GM12874 (cell line): ENCODE measurements around the gene RAPGEF2.

ENCODE experiments used
- TF ChIP-seq, protein P1 (sequence below): IDR thresholded peaks from 2 replicates; pipeline ENCODE4 v1.5.1; 2011; ENCODE audit warnings: low read depth, mild to moderate bottlenecking, control low read depth, low read length, moderate library complexity; ENCODE audit not compliant: insufficient read depth

The RAPGEF2 gene

DNA sequence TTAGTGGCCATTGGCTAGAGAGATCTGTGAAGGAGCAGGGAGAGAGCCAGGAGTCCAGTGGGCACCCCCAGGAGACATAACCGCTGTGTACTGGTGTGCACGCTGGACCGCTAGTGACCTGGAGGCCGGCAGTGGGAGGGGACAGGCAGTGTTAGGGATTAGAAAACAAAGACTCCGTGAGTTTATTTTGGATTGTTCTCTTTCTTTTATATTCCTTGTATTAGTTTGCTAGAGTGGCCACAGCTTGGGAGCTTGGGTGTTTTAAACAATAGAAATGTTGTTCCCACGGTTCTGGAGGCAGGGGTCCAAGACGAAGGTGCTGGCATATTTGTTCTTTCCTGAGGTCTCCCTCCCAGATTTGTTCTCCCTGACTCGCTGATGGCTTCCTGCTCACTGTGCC lies 266.4 kb downstream of the RAPGEF2 start:
- TF ChIP-seq, protein P1, sequence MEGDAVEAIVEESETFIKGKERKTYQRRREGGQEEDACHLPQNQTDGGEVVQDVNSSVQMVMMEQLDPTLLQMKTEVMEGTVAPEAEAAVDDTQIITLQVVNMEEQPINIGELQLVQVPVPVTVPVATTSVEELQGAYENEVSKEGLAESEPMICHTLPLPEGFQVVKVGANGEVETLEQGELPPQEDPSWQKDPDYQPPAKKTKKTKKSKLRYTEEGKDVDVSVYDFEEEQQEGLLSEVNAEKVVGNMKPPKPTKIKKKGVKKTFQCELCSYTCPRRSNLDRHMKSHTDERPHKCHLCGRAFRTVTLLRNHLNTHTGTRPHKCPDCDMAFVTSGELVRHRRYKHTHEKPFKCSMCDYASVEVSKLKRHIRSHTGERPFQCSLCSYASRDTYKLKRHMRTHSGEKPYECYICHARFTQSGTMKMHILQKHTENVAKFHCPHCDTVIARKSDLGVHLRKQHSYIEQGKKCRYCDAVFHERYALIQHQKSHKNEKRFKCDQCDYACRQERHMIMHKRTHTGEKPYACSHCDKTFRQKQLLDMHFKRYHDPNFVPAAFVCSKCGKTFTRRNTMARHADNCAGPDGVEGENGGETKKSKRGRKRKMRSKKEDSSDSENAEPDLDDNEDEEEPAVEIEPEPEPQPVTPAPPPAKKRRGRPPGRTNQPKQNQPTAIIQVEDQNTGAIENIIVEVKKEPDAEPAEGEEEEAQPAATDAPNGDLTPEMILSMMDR: no peak

GRCh38 chr4:159370286-159370685 lies 267.4 kb downstream of the RAPGEF2 start:
- TF ChIP-seq, protein P1: no peak

- TF ChIP-seq, protein P1: no peak
Observed at GRCh38 chr4:159374749-159375530, 272.1 kb downstream of the RAPGEF2 start.

GRCh38 chr4:159376289-159376688 lies 273.4 kb downstream of the RAPGEF2 start:
- TF ChIP-seq, protein P1: no peak

DNA sequence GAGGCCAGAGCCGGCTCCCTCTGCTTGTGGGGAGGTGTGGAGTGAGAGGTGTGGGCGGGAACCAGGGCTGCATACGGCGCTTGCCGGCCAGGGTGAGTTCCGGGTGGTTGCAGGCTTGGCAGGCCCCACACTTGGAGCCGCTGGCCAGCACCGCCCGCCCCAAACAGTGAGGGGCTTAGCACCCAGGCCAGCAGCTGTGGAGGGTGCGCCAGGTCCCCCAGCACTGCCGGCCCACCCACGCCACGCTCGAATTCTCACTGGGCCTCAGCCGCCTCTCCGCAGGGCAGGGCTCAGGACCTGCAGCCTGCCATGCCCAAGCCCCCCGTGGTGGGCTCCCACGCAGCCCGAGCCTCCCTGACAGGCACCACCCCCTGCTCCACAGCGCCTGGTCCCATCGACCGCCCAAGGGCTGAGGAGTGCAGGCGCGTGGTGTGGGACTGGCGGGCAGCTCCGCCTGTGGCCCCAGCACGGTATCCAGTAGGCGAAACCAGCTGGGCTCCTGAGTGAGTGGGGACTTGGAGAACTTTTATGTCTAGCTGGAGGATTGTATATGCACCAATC lies 275.3 kb downstream of the RAPGEF2 start:
- TF ChIP-seq, protein P1: no peak

GRCh38 chr4:159379836-159380235 lies 277.0 kb downstream of the RAPGEF2 start:
- TF ChIP-seq, protein P1: no peak

GRCh38 chr4:159382856-159383561 lies 280.1 kb downstream of the RAPGEF2 start:
- TF ChIP-seq, protein P1: no peak
